GM12873 (cell line): Measurements from ENCODE around the gene ZSCAN16.

ENCODE experiments used
- TF ChIP-seq, protein P1 (sequence below): IDR thresholded peaks from 2 replicates; pipeline ENCODE4 v1.5.1; 2012; ENCODE audit warnings: low read depth, mild to moderate bottlenecking, moderate library complexity, low read length, control low read depth; ENCODE audit not compliant: insufficient read depth; ENCODE audit errors: missing control alignments

Gene ZSCAN16

DNA sequence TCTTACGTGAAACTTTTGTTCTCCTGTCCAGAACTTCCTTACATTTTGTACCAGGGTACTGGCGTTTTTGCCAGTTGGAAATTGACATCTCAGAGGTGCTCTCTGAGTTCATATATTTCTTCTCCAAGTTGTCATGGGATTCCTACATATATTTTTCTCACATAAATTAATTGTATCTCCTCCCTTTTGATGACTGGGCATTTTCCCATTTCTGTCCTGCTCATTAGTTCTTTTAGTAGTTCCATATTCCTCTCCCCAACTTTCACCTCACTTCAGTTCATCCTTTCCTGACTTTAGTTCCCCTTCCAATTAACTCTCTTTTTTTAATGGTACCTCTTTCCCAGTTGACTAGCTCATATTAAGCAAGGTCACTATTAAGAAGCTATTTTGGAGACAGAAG lies 28.1 kb downstream of the ZSCAN16 start:
- TF ChIP-seq, protein P1, sequence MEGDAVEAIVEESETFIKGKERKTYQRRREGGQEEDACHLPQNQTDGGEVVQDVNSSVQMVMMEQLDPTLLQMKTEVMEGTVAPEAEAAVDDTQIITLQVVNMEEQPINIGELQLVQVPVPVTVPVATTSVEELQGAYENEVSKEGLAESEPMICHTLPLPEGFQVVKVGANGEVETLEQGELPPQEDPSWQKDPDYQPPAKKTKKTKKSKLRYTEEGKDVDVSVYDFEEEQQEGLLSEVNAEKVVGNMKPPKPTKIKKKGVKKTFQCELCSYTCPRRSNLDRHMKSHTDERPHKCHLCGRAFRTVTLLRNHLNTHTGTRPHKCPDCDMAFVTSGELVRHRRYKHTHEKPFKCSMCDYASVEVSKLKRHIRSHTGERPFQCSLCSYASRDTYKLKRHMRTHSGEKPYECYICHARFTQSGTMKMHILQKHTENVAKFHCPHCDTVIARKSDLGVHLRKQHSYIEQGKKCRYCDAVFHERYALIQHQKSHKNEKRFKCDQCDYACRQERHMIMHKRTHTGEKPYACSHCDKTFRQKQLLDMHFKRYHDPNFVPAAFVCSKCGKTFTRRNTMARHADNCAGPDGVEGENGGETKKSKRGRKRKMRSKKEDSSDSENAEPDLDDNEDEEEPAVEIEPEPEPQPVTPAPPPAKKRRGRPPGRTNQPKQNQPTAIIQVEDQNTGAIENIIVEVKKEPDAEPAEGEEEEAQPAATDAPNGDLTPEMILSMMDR = no peak

DNA sequence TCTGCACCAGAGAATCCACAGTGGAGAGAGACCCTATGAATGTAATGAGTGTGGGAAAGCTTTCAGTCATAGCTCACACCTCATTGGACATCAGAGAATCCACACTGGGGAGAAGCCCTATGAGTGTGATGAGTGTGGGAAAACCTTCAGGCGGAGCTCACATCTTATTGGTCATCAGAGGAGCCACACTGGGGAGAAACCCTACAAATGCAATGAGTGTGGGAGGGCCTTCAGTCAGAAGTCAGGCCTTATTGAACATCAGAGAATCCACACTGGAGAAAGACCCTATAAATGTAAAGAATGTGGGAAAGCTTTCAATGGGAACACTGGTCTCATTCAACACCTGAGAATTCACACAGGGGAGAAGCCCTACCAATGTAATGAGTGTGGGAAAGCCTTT lies 29.1 kb downstream of the ZSCAN16 start:
- TF ChIP-seq, protein P1 = no peak

DNA sequence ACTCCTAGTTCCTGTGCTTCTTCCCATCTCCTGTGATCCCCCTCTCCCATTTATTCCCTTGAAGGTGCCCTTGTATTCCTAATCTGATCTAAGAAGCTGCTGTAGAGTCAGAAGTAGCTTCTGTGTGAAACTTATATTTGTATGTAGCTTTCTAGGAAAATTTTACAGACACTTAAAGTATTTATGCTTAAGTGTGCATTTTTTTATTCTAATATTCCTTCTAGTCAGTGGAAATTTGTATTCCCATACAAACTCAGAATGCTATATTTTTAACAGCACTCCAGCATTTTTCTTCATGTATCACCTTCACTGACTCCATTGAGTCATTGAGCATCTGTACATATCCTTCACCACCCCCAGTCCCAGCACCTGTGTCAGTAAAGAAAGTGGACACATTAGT lies 29.9 kb downstream of the ZSCAN16 start:
- TF ChIP-seq, protein P1 = no peak

DNA sequence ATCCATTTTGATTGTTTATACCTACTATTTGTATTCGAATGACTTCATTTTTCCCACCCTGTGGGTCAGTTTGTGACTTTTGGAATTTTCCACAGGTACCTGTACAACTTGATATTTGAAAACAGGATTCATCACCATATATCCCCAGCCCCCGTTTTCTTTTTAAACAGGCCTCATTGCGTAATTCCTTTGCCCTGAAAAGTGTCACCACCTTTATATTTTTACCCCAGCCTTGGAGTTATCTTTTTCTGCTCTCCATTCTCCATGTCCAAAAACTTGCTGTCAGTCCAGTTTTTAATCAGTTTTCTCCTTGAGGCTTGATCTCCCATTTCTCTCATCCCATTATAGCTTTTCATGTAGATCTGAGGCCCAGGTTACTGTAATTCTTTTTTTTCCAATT lies 33.9 kb downstream of the ZSCAN16 start:
- TF ChIP-seq, protein P1 = no peak

DNA sequence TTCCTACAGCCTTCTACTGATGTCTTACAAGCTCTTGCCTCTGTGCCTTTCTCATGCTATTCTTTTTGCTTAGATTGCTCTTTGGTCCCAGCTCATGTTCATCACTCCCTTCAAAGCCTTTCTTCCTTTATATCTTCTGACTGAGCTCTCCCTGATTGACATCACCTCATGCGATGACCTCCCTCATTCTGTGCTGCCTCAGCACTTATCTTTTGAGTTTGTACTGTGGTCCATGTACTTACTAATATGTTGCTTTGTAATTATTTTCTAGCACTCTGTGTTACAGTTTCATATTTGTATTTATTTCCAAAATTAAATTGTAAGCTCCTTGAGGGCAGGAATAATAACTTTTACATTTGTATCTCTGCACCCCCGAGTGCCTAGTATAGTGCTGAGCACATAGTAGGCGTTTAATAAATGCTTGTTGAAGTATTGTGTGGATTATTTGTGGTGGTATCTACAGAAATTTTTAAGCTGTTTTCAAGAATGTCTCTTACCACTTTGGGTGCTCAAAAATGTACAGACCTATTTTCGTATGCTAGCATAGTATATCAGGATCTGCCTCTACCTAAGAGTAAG lies 34.7 kb downstream of the ZSCAN16 start:
- TF ChIP-seq, protein P1 = no peak

DNA sequence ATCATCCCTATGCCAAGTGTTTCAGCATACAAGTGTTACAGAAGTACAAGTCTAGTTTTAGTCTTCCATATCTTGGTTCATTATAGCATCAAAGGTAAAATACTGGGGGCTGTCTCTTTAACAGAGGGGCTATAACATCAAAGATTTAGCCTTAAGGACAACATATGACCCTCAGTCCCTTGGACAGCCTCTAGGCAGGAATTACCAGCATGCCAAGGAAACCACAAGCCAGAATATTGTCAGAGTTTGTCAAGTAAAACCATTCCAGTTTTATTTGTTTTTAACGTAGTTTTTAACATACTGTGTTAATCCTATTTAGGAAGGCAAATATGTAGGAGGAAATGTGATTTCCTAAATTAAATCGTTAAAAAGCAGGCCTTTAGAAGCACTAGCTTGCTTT lies 35.8 kb downstream of the ZSCAN16 start:
- TF ChIP-seq, protein P1 = no peak

DNA sequence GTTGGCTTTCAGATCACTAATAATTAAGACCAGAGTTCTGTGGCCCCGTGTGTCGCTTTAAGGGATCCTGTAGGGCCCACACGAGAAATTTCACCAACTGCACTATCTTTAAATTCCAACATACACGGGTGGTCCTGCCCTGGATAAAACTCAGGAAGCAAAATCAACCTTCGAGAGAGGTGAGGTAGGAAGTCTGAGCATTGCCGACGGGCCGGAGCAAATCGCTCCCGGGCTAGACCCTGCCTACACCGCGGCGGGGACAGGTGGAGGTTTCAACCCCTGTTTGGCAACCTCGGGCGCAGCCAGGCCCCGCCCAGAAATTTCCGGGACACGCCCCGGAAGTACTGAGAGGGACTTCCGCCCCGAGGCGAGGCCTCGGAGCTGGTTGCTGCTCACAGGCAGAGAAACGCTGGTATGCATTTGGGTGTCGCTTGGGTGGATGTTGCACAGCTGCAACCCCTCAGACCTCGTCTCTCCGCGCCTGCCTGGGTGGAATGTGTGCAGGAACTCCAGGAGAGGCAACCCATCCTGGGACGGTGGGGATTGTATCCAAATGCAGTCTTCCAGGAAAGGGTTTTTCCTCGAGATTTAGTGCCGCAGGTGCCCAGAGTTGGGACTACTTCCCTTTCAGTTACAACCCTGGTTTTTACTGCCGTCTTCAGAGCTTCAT lies 37.1 kb downstream of the ZSCAN16 start:
- TF ChIP-seq, protein P1 = no peak
